GM21825 (cell line): ENCODE measurements around the gene GTF2I.
"Not testable (repeated sequence)": the region's sequence is repeated elsewhere in the genome, so short reads cannot be mapped to it uniquely, and the experiment has no call there.

ENCODE experiments used
- ATAC-seq: cut with Tn5 transposase; IDR thresholded peaks from one replicate; pipeline ENCODE4 v1.9.1; 2021; ENCODE audit warnings: mild to moderate bottlenecking, moderate library complexity; ENCODE audit not compliant: unreplicated experiment

The GTF2I gene

GRCh38 chr7:74657692-74658177, at the start of gene GTF2I:
TSS of gene GTF2I (plus strand) at chr7:74657718. CDS start at chr7:74689129, 31,411 bp downstream.
- peak; percentile 11 for ATAC-seq

GRCh38 chr7:74612015-74612829, 45.3 kb upstream of the GTF2I start:
- ATAC-seq: no peak

- no peak for ATAC-seq
These were observed 41.4 kb upstream of the GTF2I start for GRCh38 chr7:74615933-74616780.

GRCh38 chr7:74617180-74617744, 40.3 kb upstream of the GTF2I start:
- ATAC-seq: no peak

- ATAC-seq: no peak
These were observed 38.2 kb upstream of the GTF2I start for GRCh38 chr7:74619235-74619860.

GRCh38 chr7:74622228-74622749, 35.2 kb upstream of the GTF2I start:
- no peak for ATAC-seq

- ATAC-seq: no peak
These were observed 34.4 kb upstream of the GTF2I start for GRCh38 chr7:74623135-74623534.

- ATAC-seq: no peak
These were observed 32.1 kb upstream of the GTF2I start for GRCh38 chr7:74625446-74625845.

- no peak for ATAC-seq
These were observed 29.7 kb upstream of the GTF2I start for GRCh38 chr7:74627661-74628411.

- no peak for ATAC-seq
These were observed 25.0 kb upstream of the GTF2I start for GRCh38 chr7:74632505-74632904.

- ATAC-seq: no peak
These were observed 24.0 kb upstream of the GTF2I start for GRCh38 chr7:74633451-74633921.

- ATAC-seq: no peak
These were observed 19.8 kb upstream of the GTF2I start for GRCh38 chr7:74637745-74638144.

GRCh38 chr7:74650055-74650454, 7.5 kb upstream of the GTF2I start:
- ATAC-seq: peak; percentile 80

GRCh38 chr7:74650493-74651132, 6.9 kb upstream of the GTF2I start:
- peak; percentile 48 for ATAC-seq

GRCh38 chr7:74651133-74651504, 6.4 kb upstream of the GTF2I start:
- ATAC-seq: not testable (repeated sequence)

GRCh38 chr7:74653686-74654181, 3.8 kb upstream of the GTF2I start:
- no peak for ATAC-seq

GRCh38 chr7:74654811-74655210, 2.7 kb upstream of the GTF2I start:
- no peak for ATAC-seq

- no peak for ATAC-seq
These were observed 2.2 kb upstream of the GTF2I start for GRCh38 chr7:74655324-74655723.

- no peak for ATAC-seq
These were observed 1.6 kb upstream of the GTF2I start for GRCh38 chr7:74655768-74656440.
